Measurements from ENCODE around the gene PELO.

PELO gene

GRCh38 chr5:52834320-52834719 is 46.6 kb downstream of the PELO start:
- DNase-seq, result no peak

GRCh38 chr5:52837068-52837467 is 49.4 kb downstream of the PELO start:
- no peak for DNase-seq

Measured in left hindlimb (tissue), 1 donor.